GM21390 (cell line): ENCODE measurements around the gene PAPPA2.
A peak's percentile ranks its signal among the peaks of the same experiment; 100 is the strongest.

Source experiments
- ATAC-seq: cut with Tn5 transposase; IDR thresholded peaks from one replicate; pipeline ENCODE4 v1.9.1; 2021; ENCODE audit not compliant: unreplicated experiment

The PAPPA2 gene

DNA sequence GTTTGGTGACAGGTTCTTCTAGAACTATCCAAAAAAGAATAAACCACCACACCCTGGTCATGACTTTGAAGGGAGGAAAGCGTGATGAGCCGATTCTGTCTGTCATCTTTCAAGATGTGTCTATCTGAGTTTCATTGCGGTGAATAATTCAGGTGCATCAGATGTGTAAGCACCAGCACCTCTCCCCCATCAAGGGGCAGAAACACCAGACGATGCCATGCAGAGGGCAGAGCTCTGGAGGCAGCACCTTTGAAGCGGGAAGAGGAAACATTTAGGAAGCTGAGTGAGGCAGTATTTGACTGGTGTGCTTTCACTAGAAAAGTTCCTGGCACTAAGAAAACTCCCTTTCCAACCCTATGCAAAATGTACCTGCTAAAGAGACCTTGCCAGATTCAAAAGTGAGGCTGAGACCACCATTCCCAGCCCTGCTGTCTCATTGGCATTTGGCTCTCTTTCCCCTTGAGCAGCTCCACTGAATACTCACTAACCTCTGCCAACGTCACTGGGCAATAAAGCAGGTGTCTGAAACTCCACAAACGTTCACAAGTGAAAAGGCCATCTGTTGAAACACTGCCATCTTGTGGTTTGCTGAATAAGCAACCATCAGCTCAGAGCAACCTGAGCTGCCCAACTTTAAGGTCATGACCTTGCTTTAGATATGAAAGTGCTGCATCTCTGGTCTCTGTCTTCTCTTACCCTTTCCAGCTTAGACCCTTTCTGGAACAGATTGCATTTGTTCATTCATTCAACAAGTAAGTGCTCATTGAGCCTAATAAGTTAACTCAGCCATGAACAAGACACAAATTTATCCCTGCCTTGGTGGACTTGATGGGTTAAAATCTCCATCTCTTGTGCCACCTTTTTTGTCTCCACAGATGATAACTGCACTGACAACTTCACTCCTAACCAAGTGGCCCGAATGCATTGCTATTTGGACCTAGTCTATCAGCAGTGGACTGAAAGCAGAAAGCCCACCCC is 228.6 kb downstream of the PAPPA2 start:
- ATAC-seq = peak; percentile 94

DNA sequence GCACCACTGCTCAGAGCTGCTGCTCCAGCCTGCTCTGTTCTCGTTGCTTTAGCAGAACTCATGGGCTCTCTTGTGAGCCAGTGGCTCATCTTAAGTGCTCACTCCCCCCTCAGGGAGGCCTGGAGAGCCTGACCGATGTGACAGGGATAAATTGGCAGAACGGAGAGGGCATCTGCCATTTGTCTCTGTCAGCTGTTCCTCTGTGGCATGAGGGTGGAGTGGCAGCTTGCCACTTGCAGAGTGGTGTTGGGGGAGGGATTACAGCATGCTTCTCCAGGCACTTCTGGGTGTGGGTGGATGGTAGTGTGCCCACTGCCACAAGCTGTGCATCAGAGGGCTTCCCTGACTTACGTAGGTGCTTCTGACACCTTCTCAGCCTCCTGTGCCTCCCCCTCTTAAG is 229.5 kb downstream of the PAPPA2 start:
- ATAC-seq = no peak

DNA sequence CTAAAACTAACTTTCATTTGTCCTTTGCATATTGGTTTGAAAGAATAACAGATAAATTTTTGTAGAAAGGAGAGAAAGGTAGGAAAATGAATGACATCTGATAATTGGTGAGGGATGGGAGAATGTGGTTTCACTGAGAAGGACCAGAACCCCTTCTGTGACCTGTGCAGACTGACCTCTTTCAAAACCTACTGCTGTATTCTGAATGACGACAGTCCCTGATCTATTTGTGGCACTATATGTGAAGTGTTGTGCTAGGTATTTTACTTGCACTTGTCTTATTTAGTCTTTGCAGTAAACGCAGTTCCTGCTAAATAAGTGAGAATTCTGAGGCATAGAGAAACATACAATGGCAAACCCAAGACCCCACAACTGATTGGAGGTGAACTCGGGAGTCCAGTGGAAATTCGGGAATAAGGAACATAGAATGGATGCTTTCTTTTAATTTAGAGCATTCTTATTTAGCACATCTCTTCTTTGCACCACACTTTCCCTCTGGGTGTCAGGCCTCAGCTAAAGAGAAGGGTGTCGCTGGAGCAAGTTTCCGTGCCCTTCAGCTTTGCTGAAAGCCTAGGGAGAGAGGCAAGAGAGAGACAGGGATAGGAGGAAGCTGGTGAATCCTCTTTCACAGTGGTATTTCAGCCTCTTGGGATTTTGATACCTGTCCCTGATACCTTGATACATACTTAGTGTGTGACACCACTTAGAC is 230.2 kb downstream of the PAPPA2 start:
- ATAC-seq = no peak

DNA sequence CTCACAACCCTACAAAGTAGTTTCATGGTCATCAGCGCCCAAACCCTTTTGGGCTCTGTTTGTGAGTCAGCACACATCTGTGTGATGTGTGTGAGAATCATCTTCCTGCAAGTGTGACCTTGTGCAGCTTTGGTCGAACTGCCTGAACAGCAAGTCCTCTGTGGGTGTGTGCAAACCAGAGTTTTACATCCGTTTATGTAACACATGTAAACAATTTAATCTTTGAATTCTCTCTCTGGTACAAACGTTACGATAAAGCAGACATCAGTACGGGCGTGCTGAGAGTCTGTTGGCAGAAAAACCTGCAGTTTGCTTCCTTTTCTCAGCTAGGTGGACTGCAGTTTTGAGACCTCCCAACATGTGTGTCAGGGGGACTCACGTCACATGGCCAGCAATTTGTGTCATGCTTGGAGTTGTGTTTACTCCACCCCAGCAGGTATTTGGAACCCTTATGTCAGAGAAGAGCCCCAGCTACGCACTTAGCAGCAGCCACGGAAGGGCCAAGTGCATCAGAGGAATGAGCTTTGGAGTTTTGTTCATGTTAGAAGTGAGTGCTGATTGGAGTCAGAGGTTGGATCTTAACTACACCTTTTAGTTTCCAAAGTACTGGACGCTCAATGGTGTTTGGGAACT is 230.8 kb downstream of the PAPPA2 start:
- no peak for ATAC-seq

DNA sequence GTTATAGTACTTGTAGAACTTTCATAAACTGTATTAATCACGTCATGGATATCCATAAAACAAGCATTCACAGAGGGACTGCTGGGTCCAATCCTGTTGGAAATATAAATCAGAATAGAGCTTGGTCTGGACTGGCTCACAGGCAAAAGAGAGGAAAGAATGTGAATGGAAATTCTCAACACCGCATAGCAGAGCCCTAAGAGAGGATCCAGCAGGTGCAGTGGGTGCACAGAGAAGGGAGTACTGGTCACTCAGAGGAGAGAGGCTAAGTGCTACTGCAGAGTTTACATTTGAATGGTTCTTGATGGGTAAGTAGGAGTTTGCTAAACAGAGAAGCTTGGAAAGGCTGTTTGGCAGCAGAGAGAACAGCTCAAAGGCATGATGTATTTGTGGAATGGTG is 231.7 kb downstream of the PAPPA2 start:
- no peak for ATAC-seq

DNA sequence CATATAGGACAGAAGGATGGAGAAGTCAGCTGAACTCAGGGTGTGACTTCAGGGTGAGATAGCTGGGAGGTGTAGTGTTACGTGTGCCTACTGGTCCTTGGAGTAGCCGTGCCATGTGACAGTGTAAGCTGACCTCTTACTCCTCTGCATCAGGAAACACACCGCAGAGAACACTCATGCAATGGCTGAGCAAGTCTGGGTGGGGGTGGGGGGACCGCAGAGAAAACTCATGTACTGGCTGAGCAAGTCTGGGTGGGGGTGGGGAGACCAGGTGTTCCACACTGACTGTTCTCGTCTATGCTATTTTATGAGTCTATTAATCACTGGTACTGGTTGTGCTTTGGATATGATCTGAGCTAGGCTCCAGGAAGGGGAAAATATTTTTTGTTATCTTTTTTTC is 233.1 kb downstream of the PAPPA2 start:
- ATAC-seq = no peak

DNA sequence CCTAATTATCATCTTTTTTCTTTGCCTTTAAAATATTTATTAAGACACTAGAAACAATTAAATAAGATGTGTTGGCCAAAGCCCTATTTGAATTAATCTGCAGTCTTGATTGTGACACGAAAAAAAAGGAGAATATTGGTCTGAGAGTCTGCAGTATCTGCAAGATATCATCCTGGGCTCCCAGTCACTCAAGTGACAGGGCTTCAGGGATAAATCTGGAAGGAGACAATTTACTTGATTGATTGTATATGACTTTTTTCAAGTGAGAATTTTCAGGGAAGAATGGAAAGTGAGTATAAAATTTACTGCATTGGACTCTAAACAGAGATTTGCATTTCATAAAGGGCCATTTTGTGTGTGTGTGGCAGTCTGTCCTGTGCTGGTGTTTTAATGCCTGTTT is 233.7 kb downstream of the PAPPA2 start:
- ATAC-seq = no peak

DNA sequence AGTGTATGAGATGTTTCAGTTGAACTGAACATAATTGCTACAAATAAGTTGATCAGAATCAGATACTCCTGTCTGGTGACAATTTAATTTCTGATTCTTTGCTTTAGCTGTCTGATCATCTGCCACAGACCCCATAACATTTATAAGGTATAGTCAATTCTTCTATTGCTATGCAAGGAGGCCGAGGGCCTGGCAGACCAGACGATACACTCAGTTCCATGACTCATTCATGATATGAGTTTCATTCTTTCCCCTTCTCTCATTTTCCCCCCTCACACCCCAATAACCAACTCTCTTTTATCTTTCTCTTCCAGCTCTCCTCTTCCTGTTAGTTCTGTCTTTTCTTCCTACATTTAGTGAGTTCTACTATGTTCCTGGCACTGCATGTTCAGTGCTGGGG is 236.8 kb downstream of the PAPPA2 start:
- ATAC-seq = no peak

DNA sequence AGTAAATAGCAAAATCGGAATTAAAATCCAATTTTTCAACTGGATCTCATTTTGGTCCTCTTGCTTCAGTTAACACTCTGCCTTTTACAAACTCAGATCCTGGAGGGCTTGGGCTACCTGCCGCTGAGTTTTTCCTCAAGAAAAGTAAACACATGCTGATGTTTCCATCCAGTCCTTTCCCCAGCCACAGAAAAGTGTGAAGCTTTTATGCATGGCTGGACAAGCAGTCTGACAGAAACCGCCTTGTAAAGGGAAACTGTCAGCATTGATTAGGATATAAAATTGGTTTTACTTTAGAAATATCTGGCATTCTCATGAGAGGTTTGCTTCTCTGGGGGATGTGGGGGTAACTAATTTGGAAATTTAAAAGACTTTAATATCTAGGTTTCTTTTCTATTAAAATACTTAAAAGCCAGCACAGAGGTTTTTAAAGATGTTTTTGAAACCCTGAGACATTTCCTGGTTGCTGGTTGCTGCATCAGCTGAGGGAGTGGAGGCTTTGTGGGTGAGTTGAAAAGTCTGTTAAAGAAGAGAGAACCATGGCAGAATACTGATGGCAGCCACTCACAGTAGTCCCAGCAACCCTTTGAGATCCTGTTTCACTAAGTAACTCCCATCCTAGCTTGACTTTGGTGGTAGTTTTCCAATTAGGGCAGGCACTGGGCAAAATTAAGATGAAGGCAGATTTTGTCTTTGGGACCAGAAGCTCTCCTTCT is 238.3 kb downstream of the PAPPA2 start:
- no peak for ATAC-seq

DNA sequence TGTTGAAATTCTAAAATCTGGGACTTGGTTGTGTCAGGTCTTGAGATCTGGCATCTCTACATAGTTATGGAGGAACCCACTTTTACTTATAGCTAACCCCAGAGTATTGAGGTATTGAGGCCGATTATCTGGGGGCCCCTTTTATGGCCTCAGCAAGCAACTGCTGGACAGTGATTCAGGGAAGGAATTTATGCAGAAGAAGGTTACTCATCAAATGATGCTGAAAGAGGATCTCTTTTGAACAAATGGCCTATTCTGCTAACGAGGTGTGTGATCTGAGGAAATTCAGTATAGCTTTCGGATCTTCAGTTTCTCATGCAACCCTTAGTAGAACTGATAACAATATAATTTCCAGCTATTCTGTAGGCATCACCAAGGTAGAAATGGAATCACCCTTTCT is 239.9 kb downstream of the PAPPA2 start:
- ATAC-seq = no peak

DNA sequence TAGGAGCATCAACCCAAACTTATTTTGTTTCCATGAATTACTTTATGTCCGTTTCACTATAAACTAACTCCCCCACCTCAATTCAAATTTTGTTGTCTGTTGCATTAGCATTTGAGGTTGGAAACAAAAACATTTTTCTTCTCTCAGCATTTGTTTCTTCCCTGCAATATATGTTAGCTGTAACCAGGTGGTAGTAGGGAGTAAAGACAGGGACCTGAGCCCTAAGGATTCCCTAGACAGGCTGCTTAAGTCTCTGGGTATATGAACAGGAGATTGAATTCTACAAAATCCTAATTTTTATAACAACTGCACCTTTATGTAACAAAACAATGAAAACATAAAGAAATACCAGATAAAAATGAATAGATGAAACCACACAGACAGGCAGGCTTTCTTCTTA is 242.6 kb downstream of the PAPPA2 start:
- ATAC-seq = no peak

DNA sequence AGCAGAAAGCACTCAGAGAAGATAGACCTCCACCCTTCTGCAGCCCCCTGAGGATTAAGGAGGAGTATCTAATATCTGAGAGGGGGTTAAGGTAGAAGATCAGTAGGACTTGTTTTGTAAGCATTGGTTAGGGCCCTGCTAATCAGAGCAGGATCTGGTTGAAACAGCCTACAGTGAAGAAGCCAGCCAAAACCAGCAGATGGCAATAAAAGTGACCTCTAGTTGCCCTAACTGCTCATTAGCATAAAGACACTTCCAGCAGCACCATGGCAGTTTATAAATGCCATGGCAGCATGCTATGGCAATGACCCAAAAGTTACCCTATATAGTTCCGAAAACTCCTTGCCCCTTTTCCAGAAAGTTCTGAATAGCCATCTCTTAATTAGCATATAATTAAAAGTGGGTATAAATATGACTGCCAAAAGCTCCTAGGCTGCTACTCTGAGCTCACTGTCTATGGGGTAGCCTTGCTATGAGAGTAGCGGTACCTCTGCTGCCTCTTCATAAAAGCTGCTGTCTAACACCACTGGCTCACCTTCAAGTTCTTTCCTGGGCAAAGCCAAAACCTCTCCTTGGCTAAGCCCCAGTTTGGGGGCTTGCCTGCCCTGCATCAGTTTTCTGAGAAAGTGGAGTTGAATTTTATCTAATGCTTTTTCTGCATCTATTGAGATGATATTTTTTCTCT is 254.2 kb downstream of the PAPPA2 start:
- no peak for ATAC-seq

DNA sequence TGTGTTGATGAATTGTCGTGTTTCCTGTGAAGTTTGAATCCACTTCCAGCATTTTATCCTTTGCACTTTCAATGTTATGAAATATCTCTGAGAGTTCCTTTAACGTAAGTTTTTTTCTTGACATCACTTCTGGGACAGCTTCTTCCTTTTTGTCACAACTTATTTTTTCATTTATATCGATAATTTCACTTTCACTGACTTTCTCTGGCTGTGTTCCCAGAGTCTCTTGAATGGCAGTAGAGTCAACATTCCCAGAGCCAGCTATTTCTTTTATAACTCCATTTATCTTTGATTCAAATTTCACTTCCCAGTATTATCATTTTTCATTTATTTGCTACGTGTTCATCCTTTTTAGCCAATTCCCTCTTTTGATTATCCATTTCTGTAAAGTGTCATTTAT is 256.5 kb downstream of the PAPPA2 start:
- no peak for ATAC-seq

DNA sequence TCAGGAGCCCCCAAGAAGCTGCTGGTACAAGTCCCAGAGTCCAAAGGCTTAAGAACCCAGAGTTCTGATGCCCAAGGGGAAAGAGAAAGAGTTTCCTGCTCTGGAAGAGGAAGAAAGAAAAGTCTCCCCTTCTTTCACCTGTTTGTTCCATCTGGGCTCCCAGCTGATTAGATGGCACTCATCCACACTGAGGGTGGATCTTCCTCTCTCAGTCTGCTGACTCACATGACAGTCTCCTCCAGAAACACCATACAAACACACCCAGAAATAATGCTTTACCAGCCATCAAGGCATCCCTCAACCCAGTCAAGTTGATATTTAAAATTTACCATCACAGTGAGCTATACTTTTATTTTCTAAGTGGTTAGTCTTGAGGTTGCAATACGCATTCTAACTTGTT is 257.9 kb downstream of the PAPPA2 start:
- ATAC-seq = no peak

DNA sequence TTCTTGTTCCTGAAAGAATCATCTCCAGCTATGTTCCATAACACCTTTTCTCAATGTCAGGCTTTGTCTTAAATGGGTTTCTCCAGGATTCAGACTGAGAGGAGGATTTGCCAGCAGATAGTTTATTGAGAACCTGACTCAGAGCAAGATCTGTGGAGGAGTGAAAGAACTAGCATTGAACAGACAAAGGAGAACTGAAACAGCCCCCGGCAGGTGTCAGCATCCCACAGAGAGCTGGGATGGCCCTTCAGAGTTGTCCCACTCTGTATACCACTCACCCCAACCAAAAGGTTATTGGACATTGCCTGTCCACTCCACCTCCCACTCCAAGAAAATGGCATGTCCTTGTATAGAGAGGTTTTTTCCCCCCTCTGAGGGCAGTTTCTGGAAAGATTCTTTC is 270.7 kb downstream of the PAPPA2 start:
- ATAC-seq = no peak

DNA sequence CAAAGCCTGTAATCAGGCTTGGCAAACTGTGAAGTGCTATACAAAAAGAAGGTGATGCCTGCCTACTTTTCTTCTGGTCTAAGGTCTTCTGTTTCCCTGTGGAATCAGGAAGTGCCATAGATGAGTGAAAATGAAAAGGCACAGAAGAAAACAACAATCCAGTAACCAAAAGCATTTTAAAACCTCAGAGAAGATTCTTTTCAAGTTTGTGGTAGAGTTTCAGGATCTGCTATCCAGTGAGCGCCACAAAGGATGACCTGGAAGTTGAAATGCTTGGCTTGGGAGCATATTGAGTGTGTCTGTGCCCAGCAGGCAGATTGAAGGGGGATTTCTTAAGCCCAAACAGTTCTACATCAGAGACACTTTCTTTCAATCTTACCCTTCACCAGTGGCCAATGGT is 272.2 kb downstream of the PAPPA2 start:
- no peak for ATAC-seq

DNA sequence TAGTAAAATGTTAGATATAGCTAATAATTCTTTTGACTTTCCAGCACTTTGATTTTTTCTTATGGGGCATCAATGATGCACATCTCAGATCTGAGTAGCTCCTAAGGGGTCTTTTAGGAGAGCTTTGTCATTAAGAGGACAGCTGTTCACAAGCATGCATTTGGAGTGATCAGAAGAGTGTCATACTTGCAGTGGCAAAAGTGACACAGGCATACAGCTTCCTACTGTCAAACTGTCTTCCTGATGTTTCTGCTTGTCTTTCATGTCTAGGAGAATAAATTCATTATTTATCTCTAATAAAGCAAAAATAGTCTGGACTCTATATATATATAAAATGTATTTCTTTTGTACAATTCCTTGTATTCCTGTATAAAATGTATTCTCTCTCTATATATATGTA is 273.0 kb downstream of the PAPPA2 start:
- no peak for ATAC-seq

DNA sequence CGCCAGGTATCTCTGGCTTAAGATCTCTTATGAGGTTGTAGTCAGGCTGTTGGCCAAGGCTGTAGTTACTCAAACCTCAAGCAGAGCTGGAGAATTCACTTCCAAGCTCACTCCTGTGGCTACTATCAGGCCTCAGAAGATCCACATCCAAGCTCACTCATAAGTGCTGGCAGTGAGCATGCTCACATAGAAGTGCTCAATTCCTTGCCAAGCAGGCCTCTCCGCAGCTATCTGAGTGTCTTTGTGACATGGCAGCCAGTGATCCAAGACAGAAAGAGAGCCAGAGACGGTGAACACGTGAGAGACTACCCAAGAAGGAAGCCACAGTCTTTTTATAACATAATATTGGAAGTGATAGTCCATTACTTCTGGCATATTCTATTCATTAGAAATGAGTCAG is 278.2 kb downstream of the PAPPA2 start:
- no peak for ATAC-seq

DNA sequence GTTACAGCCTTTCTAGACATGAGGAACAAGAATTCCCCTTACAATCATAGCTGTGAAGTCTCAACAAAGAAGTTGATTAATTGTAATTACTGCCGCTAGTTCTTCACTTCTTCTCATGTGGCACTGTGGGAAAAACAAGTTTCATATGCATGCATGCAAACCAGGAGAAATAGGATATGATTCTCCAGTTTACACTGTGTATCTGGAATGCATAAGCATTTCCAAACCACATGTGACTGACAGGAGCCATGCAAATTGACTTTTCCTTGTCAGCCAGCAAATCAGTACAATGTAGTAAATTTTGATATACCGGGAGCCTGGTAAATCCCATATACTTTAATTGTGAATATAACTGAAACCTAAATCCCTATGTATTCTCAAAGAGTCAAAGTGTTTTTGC is 279.3 kb downstream of the PAPPA2 start:
- ATAC-seq = no peak

DNA sequence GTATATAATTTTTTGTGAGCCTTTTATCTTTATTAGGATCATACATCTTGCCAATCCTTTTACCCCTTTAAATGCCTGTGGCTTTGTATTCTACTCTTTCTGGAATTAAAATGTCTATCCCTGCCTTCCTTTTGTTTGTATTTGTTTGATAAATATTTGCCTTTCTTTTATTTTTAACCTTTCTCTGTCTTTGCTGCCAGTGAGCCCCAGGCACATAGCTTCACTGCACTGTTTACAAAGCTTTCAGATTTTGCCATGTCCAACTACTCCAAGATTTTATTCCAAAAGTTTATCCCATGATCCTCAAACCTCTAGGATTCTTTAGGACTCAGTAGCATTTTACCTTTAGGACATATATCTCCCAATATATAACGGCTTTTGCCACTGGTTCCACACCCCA is 281.2 kb downstream of the PAPPA2 start:
- ATAC-seq = no peak

DNA sequence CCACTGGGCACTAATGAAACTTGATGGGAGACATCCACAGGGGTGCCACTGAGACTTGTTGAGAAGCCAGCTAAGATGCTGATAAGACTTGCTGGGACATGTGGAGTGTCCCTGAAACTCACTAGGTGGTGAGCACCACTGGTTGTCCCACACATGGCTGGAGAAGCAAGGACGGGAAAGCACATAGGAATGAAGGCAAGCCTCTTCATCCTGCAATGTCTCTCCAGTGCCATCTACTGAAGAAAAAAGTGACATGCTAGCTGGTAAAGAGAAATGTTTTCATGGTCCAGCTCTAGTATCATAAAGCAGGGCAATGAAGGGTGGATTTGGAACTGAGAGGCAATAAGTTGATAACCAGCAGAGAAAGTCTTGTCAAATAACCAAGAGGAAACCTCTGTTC is 283.0 kb downstream of the PAPPA2 start:
- ATAC-seq = no peak
